ENCODE data around the gene SH3BGRL.
"Not testable (repeated sequence)": the region's sequence is repeated elsewhere in the genome, so short reads cannot be mapped to it uniquely, and the experiment has no call there.

SH3BGRL gene

GRCh38 chrX:81259714-81260395, 58.0 kb downstream of the SH3BGRL start:
- DNase-seq = no peak

DNA sequence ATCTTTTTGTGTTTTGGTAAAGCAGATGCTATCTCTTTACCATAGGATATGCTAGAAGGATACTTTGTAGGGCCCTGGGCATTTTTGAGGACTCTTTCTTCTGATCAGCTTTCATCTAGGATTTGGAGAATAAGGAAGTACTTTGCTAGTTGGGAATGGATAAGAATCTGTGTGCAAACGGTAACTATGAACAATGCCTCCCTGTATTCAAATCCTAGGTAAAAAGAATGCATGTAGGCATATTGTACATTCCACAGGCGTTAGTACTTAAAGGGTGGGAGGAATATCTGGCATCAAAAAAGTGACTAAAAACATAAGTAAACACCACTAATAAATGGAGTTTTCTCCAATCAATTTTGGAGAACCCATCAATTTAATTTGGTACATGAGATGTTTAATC, 59.7 kb downstream of the SH3BGRL start:
- no peak for DNase-seq

DNA sequence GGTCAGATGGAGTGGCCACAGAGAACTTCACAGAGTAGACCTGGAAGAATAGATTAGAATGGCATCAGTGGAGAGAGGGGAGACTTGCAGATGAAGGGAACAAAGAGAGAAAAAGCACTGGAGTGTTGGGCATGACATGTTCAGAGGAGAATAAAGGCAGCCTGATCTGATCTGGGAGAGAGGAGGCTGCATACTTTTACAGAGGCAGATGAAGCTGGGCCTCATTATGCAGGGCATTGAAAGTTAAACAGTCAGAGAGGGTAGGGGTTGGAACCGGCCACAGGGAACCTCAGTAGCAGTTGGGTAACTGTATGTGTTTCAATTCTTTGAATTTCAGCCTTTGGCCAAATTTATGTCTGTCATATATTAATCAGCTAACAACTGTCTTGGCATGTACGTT, 61.2 kb downstream of the SH3BGRL start:
- no peak for DNase-seq

DNA sequence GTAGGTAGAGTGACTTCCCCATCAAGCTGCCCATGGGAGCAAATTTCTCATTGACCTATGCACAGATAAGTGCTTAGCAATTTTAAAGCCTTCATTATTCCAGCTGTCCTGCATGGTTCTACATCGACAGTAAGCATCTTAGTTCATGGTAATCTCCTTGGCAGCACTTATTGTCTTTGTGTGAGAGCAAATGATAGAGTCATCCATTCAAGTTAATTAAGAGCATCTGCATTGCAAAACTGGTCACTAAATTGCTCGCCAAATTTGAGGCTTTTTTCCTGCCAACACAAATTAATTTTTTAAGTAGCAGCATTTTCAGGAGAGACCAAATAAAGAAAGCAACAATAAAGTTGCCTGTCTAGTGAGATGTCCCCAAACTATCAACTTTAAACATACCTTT, 76.7 kb downstream of the SH3BGRL start:
- DNase-seq = no peak

GRCh38 chrX:81280148-81280547, 78.2 kb downstream of the SH3BGRL start:
- no peak for DNase-seq

DNA sequence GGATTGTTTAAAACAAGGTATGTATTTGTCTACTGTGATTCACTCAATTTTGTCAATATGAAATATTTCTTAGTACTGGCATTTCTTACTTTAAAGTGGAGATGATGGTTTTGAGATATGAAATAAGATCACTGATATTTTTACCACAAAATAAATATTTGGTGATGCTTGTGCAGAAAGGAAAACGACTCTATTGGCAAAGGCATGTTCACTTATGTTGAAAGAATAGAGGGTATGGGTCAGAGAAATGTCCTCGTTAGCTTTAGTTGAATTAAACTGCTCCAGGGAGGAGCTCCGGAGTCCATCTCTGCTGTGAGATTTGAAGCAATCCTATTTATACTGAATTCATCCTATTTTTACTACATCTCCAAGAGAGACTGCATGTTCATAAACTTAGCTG, 84.2 kb downstream of the SH3BGRL start:
- DNase-seq = no peak

- no peak for DNase-seq
These were observed 84.7 kb downstream of the SH3BGRL start for GRCh38 chrX:81286608-81287007.

DNA sequence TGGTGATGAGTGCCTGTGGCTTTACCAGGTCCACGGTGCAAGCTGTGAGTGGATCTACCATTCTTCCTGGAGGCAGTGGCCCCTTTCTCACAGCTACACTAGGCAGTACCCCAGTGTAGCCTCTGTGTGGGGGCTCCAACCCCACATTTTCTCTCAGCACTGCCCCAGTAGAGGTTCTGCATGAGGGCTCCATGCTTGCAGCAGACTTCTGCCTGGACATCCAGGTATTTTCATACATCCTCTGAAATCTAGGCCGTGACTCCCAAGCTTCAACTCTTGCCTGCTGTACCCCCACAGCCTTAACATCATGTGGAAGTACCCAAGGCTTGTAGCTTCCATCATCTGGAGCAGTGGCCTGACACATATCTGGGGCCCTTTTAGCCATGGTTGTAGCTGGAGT, 90.1 kb downstream of the SH3BGRL start:
- DNase-seq = no peak

GRCh38 chrX:81294101-81294500, 92.2 kb downstream of the SH3BGRL start:
- DNase-seq = no peak

- no peak for DNase-seq
These were observed 100.0 kb downstream of the SH3BGRL start for GRCh38 chrX:81301877-81302276.

DNA sequence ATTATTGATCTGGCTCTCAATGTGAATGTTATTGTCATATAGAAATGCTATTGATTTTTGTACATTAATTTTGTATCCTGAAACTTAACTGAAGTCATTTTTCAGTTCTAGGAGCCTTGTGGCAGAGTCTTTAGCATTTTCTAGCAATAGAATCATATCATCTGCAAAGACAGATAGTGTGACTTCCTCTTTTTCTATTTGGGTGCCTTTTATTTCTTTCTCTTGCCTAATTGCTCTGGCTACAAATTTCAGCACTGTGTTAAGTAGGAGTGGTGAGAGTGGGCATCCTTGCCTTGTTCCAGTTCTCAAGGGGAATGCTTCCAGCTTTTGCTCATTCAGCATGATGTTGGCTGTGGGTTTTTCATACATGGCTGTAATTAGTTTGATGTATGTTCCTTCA, 102.7 kb downstream of the SH3BGRL start:
- no peak for DNase-seq

DNA sequence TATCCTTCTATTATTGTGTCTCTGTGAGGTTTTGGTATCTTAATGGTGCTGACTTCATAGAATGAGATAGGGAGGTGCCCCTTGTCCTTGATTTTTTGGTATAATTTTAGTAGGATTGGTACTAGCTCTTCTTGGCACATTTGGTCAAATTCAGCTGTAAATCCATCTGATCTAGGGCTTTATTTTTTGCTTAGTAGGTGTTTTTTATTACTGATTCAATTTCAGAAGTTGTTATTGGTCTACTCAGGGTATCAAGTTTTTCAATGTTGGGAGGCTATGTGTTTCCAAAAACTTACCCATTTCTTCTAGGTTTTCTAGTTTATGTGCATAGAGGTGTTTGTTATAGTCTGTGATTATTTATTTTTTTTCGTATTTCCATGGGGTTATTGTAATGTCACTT, 103.3 kb downstream of the SH3BGRL start:
- DNase-seq = no peak

DNA sequence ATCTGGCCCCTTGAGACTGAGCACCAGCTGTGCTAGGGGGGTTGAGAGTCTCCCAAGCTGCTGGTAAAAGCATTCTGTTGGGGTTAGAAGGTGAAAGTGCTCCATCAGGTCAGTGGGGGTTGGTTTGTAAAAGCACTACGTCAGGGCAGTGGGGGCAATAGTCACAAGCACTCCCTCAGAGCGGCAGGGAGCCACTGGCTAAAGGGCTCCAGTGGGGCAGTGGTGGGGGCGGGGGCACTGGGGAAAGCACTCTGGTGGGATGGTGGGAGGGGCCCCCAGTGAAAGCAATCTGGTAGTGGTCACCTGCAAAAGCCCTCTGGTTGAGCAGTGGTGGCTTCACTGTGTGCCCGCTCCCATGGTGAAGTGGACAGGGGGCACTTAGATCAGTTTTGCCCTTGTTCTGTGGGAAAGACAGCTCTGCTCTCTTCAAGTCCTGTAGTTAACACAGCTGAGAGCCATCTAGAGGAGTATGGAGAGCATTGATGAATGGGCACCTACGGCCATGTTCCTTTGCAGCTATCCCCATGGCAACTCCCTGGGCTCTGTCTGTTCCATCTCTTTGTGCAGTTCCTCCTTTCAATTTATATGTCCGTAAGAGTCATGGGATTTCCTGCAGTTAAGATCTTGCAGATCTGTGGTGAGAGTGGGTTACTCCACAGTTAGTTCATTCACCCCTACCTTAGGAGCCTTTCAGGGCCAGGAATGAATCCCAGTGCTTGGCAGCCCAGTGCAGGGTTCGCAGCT, 106.4 kb downstream of the SH3BGRL start:
- no peak for DNase-seq

DNA sequence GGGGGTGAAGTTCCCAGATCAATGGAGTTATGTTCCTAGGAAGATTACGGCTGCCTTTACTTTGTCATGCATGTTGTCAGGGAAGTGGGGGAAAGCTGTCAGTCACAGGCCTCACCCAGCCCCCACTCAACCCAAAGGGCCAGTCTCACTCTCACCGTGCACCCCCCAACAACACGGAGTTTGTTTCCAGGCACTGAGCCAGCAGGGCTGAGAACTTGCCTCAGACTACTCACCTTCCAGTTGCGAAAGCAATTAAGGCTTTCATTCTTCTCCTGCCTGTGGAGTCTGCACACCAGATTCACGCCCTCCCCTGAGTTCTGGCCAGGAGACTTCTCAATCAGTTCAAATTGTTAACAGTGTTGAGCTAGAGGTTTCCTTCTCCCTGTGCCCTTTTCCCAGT, 114.3 kb downstream of the SH3BGRL start:
- DNase-seq = no peak

GRCh38 chrX:81331653-81332052, 129.8 kb downstream of the SH3BGRL start:
- not testable (repeated sequence) for DNase-seq

- DNase-seq = no peak
These were observed 134.7 kb downstream of the SH3BGRL start for GRCh38 chrX:81336455-81337152.

DNA sequence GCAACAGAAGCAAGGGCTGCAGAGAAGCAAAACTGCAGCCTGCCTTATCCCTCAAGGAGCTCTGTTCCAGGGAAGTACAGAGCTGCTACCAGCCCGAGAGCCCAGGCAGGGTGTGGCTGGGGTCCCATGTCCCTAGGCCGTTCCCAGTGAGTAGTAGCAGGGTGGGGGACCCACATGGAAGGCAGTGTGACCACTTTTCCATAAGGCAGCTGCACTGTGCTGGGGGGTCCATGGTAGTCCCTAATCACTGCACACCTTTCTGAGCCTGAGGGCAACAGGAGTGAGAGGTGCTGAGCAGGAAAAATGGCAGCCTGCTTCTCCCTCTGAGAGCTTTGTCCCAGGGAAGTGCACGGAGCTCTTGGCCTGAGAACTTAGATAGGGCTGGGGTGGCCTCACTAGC, 135.9 kb downstream of the SH3BGRL start:
- DNase-seq = no peak

- no peak for DNase-seq
These were observed 137.0 kb downstream of the SH3BGRL start for GRCh38 chrX:81338924-81339323.

- DNase-seq = not testable (repeated sequence)
These were observed 143.4 kb downstream of the SH3BGRL start for GRCh38 chrX:81345296-81345695.
